Measurements from ENCODE around the gene ENTPD8.
A peak's percentile ranks its signal among the peaks of the same experiment; 100 is the strongest.

The ENTPD8 gene

GRCh38 chr9:137459601-137460362 lies 18.6 kb upstream of the ENTPD8 start:
- TF ChIP-seq CTCF (IDR thresholded peaks at IDR 0.05; ENCODE audit: insufficient read depth, low read length): no peak
- no peak for TF ChIP-seq GABPA (IDR thresholded peaks at IDR 0.05; ENCODE audit: low read depth)
- TF ChIP-seq SPI1 (IDR thresholded peaks at IDR 0.05; ENCODE audit: borderline replicate concordance, low read depth): no peak
- TF ChIP-seq POLR2AphosphoS5 (IDR thresholded peaks at IDR 0.05; ENCODE audit: low read depth): no peak
- TF ChIP-seq REST (IDR thresholded peaks at IDR 0.05; ENCODE audit: insufficient replicate concordance, low read depth): no peak
- Histone ChIP-seq H3K27me3 (ENCODE audit: insufficient read depth, poor library complexity, severe bottlenecking) (no peaks in the 10 kb centered on the region), H3K4me3 (replicated peaks; ENCODE audit: insufficient read depth, low read length) (peak overlapping the region; percentile 32), H3K27ac (replicated peaks) (peak overlapping the region; percentile 73)
- DNase-seq (ENCODE audit: low read depth in 1 of 2, low spot score in 1 of 2): no peak

- Histone ChIP-seq H3K4me3 (replicated peaks; ENCODE audit: insufficient read depth, low read length) (peak within 1 kb of the TSS; percentile 68), H3K27ac (replicated peaks) (peak within 1 kb of the TSS; percentile 73), H3K27me3 (ENCODE audit: insufficient read depth, poor library complexity, severe bottlenecking) (no peaks in the 10 kb centered on the region)
- TF ChIP-seq GABPA (IDR thresholded peaks at IDR 0.05; ENCODE audit: low read depth) (no peak), SPI1 (IDR thresholded peaks at IDR 0.05; ENCODE audit: borderline replicate concordance, low read depth) (no peak), CTCF (IDR thresholded peaks at IDR 0.05; ENCODE audit: insufficient read depth, low read length) (no peak), POLR2AphosphoS5 (IDR thresholded peaks at IDR 0.05; ENCODE audit: low read depth) (no peak), REST (IDR thresholded peaks at IDR 0.05; ENCODE audit: insufficient replicate concordance, low read depth) (no peak)
- DNase-seq (ENCODE audit: low read depth in 1 of 2, low spot score in 1 of 2): peak; percentile 78 to 82
These were observed 18.0 kb upstream of the ENTPD8 start, which contains the start of gene NSMF for GRCh38 chr9:137459152-137459600. Gene NSMF, minus strand, starts transcription at chr9:137459334. Its CDS starts 232 bp downstream, at chr9:137459102.

GRCh38 chr9:137458194-137459151 lies 17.3 kb upstream of the ENTPD8 start:
- no peak for DNase-seq (ENCODE audit: low read depth in 1 of 2, low spot score in 1 of 2)
- Histone ChIP-seq H3K27me3 (ENCODE audit: insufficient read depth, poor library complexity, severe bottlenecking) (no peaks in the 10 kb centered on the region), H3K27ac (replicated peaks) (peak overlapping the region; percentile 47), H3K4me3 (replicated peaks; ENCODE audit: insufficient read depth, low read length) (peak overlapping the region; percentile 68)
- TF ChIP-seq REST (IDR thresholded peaks at IDR 0.05; ENCODE audit: insufficient replicate concordance, low read depth): no peak
- TF ChIP-seq CTCF (IDR thresholded peaks at IDR 0.05; ENCODE audit: insufficient read depth, low read length): no peak
- no peak for TF ChIP-seq POLR2AphosphoS5 (IDR thresholded peaks at IDR 0.05; ENCODE audit: low read depth)
- no peak for TF ChIP-seq GABPA (IDR thresholded peaks at IDR 0.05; ENCODE audit: low read depth)
- TF ChIP-seq SPI1 (IDR thresholded peaks at IDR 0.05; ENCODE audit: borderline replicate concordance, low read depth): no peak
